CMK (cell line): Measurements from ENCODE around the gene CCDC9B.

ENCODE experiments used
- DNase-seq: peaks from one replicate; pipeline ENCODE4 v3.0.0-alpha.2; 2010; ENCODE audit warnings: low read depth

CCDC9B gene

GRCh38 chr15:40365624-40366456 lies 25.1 kb upstream of the CCDC9B start:
- no peak for DNase-seq

- DNase-seq, result no peak
Observed at GRCh38 chr15:40365016-40365415, 24.3 kb upstream of the CCDC9B start.

DNA sequence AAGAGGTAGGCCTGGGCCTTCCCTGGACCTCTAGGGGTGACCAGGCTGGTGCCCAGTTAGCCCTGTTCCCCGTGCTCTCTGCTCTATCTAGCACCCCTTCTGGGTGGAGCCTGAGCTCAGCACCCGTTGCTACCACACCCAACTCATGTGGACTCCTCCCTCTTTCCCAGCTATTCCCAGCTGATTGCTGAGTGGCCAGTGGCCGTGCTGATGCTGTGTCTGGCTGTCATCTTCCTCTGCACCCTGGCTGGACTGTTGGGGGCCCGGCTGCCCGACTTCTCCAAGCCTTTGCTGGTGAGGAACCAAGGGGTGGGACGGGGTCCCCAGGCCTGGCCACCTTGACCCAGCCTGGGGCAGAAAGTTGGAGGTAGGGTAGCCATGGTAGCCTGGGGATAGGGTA lies 23.5 kb upstream of the CCDC9B start:
- no peak for DNase-seq

- no peak for DNase-seq
Observed at GRCh38 chr15:40363611-40364010, 22.9 kb upstream of the CCDC9B start.

DNA sequence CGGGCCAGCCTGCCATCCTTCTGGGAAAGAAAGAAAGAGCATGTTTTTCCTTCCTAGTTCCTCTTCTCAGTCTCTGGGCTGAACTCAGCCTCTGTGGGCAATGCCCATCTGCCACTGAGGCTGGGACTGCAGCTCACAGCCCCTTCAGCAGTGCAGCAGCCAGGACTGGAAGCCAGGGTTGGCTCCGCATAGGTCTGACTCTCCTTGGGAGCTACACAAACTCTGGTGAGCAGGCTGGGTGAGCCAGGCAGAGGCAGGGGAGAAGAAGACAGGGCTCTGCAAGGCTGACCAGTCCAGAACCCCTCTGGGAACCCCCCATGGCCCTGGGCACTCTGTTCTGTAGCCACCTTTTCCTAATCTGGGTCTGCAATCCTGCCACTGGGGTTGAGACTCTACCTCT lies 20.9 kb upstream of the CCDC9B start:
- DNase-seq, result no peak

DNA sequence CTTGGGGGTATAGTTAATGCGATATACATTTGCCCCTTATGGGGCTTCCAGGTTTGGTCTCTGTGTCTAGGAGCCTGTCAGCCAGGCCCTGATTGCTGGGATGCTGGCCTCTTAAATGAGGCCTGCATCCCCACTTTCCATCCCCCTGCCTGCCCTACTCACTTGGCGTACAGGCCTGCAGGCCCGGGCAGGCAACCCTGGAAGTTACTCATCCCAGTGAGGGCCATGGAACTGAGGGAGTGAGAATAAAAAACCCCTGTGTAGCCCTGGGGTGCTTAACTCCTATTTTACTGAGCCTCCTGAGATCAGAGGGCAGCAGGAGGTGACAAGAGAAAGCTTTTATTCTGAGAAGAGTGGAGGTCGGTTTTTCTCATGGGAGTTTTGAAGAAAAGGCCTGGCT lies 19.3 kb upstream of the CCDC9B start:
- no peak for DNase-seq

DNA sequence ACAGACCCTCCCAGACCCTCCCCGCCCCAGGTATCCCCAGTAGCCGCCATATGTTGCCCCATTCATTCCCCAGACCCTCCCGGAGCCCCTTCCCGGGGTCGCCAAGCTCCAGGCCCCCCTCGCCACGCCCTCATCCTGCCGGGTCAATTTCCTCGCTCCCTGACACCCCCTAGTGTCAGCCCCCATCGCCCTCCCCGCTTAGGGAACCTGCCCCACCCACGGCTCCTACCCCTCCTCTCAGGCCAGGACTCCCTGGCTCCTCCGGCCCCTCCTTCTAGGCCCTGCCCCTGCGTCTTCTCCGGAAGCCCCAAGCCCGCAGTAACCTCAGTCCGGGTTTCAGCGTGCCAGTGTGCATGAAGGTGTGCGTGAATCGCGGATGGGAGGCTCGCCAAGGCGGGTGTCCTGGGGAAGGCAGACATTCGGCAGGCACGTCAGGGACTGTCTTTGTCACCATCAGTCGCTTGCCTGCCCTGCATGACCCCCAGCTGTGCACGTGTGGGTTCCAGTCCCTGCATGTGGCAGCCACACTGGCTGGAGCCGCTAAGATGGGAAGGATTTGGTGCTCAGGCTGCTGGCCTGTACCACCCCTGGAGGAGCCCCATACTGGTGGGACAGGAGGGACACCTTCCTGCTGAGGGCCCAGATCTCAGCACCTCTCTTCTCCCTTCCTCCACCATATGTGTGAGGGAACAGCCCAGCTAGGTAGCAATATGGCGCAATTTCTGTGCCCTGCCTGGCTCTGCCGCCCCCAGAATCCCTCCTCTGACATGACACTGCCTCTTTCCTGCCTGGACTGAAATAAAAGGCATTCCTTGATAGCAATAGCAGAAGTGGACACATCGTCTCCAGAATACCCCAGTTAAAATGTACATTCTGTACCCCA lies 18.0 kb upstream of the CCDC9B start:
- DNase-seq, result no peak

- no peak for DNase-seq
Observed at GRCh38 chr15:40357723-40358470, 17.2 kb upstream of the CCDC9B start, which contains the start of gene DISP2. TSS of gene DISP2 (plus strand) at chr15:40358219. CDS start at chr15:40358322, 103 bp downstream.

GRCh38 chr15:40357246-40357645 lies 16.5 kb upstream of the CCDC9B start:
- no peak for DNase-seq

DNA sequence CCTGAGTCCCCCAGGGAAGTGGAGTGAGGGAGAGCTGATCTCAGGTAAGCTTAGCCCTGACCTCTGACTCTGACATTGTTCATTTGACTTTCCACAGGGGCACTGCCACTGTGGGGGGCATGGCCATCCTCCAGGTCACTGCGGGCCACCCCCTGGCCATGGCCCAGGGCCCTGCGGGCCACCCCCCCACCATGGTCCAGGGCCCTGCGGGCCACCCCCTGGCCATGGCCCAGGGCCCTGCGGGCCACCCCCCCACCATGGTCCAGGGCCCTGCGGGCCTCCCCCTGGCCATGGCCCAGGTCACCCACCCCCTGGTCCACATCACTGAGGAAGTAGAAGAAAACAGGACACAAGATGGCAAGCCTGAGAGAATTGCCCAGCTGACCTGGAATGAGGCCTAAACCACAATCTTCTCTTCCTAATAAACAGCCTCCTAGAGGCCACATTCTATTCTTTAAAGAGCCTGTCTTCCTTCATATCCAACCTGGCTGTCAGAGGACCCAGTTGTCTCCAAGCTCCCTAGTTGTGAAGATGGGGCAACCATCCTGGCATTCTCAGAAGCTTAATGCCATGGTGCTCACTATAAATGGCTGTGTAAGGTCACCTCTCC lies 15.3 kb upstream of the CCDC9B start:
- no peak for DNase-seq

GRCh38 chr15:40354408-40355171 lies 13.9 kb upstream of the CCDC9B start:
- no peak for DNase-seq

GRCh38 chr15:40353697-40354096 lies 13.0 kb upstream of the CCDC9B start:
- DNase-seq, result no peak

- DNase-seq, result no peak
Observed at GRCh38 chr15:40352281-40352901, 11.7 kb upstream of the CCDC9B start.

- no peak for DNase-seq
Observed at GRCh38 chr15:40349163-40349562, 8.4 kb upstream of the CCDC9B start.

DNA sequence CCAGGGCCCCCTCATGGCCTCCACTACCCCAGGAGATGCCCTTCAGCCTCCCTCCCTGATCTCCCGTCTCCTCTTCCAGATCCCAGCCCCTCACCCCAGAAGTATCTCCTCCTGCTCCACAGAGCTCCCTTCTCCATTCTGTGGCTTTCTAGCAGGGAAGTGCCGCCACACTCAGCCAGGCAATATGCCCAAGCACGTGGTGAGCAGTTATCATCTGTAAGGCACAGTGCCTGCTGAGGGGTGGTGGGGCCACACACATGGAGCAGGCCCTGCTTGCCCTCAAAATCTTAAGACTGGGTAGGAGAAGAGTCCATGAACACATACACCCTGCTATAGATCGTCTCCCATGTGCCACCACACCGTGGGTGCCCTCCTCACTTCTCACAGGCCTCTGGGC lies 7.7 kb upstream of the CCDC9B start:
- DNase-seq, result no peak

DNA sequence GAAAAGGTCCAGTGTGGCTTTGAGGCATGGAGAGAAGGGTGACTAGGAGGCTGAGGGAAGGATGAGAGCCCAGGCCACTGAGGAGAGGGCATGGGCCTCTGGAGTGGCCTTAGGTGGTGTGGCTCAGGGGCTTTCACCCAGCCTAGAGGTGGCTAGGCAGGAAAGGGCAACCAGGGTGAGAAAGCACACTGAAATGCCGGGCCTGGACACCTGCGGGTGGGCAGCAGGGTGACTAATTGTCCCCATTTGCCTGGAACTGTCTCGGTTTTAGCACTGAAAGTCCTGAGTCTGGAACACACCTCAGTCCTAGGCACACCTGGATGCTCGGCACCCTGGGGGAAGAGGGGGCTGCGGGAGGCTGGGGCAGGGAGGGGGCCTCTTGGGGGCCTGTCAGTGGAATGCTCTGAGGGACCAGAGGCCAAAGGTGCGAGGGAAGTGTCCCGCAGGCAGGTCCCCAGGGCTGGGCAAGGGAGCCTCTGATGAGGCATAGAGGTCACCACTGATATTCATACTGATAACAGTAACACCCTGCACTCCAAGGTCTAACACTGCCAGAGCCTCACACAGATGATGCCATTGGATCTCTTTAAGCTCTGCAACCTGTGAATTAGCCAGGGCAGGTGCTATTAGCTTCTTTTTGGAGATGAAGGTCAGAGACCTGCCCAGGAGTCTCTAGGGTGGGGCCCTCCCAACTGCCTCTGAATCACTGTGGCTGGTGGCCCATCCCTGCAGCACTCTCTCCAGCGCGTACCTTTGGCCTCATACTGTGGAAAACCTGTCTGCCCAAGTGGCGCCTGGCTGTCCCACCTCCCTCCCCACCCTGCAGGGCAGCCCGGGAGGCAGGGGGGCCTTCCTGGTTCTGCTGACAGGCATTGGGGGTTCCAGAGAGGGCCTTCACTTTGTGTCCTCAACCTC lies 7.1 kb upstream of the CCDC9B start:
- no peak for DNase-seq

DNA sequence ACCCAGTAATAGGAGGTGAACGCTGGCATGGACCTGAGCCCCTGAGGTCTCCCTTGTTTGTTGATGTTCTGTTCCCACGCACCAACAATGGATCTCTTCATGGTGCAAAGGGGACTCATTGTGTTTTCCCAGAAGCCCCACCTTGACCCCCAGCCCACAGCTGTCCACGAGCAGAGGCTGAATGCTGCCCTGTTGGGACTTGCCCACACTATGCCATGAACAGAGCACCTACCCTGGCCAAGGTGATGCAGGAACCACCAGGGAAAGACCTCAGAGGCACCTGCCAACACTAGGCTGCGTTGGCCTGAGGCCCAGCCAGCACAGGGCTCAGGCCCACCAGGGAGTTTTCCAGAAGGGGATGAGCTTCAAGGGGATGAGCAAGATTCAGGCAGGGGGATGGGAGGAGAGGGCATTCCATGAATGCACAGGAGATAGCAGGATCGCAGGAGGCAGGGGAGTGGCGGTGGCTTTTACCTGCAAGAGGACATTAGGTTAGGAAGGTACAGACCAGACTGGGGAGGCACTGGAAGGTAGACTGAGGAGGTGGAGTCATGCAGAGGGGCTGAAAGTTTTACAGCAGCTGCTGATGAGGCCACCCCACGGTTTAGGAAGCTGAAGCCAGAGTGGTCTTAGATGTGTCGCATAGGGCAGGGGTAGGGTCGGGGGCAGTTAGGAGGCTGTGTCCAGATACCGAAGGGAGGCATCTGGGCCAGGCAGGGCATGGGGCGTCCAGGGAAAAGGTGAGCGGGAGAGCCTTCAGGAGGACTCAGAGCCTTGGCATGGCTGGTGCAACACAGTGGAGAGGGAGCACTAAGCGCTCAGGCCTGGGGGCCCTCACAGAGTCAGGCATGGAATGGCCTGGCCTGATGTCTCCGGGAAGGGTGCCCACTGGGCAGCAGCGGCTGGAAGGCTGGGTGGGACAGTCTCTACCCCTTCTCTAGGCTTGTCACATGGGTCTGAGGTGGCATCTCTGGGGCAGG lies 6.1 kb upstream of the CCDC9B start:
- DNase-seq, result no peak

DNA sequence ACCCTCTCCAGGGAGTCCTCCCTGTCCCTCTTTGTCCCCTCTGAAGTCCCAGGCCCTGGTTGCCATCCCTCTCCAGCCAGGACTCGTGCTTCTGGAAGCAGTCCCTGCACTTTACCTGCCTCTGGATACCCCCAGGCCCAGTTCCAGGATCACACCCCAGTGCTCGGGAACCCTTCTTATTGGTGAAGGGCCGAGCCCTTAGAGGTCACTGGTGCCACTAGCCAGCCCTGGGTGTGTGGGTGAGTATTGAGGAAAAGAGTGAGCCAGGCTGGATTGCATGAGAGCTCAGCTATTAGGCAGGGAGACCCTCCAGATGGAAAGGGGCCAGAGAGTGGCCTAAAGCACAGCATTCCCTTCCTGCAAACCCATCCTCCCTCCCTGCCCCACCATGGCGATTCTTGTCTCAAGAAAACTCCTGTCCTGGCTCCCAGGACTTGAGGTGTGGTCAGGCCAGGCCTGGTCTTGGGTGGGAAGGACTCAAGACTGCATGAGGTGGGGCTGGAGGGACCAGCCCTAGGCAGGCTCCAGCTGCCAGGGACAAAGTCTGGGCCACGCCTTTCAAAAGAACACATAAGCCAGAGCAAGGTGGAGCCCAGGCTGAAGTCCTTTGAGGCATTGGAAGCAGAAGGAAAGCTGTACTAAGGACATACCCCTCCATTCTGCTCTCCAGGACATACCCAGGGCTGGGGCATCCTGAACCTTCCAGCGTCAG lies 5.3 kb upstream of the CCDC9B start:
- no peak for DNase-seq
